Activated CD8-positive, alpha-beta T cell treated with anti-CD3 and anti-CD28 coated beads for 36 hours (primary cell): Measurements from ENCODE around the gene CENPB. TPM values are rescaled to one million over a fixed set of nuclear protein-coding genes. Genes with fewer than 3 reads are reported as not detected.
A peak's percentile ranks its signal among the peaks of the same experiment; 100 is the strongest.

Experiments used
- ATAC-seq: fragments of 200-7000 bp; cut with Tn5 transposase; one replicate; pipeline ENCODE4 v1.10.0; 2021; ENCODE audit warnings: mild to moderate bottlenecking, moderate library complexity
- CTCF ChIA-PET: fragments of 350-600 bp; sonication (Branson Sonifier 250); formaldehyde crosslinking; loops from one replicate; lab custom pipeline; 2021; ENCODE audit warnings: antibody characterized with exemption; lab: Charles Lee
- POLR2A ChIA-PET: fragments of 350-600 bp; sonication (Branson Sonifier 250); formaldehyde crosslinking; loops from one replicate; lab custom pipeline; 2021; ENCODE audit warnings: antibody characterized with exemption; lab: Charles Lee
- DNase-seq: peaks from one replicate; pipeline ENCODE4 v3.0.0-alpha.2; 2020
- H3K27ac Mint-ChIP-seq: one replicate; pipeline ENCODE4 v1.8.0; 2021; ENCODE audit warnings: mild to moderate bottlenecking, mixed read lengths
- H3K27me3 Mint-ChIP-seq: one replicate; pipeline ENCODE4 v1.8.0; 2021; ENCODE audit warnings: mixed read lengths
- H3K36me3 Mint-ChIP-seq: one replicate; pipeline ENCODE4 v1.8.0; 2021; ENCODE audit warnings: low read depth, mixed read lengths
- H3K4me1 Mint-ChIP-seq: one replicate; pipeline ENCODE4 v1.8.0; 2021; ENCODE audit warnings: low read depth, mixed read lengths
- H3K4me3 Mint-ChIP-seq: one replicate; pipeline ENCODE4 v1.8.0; 2021; ENCODE audit warnings: mild to moderate bottlenecking, moderate library complexity, mixed read lengths
- H3K9me3 Mint-ChIP-seq: one replicate; pipeline ENCODE4 v1.8.0; 2021; ENCODE audit warnings: mixed read lengths
- intact Hi-C: fragments of 100-400 bp; cut with micrococcal nuclease; formaldehyde crosslinking; loops from one replicate; pipeline ENCODE4 v1.10.0; 2022
- total RNA-seq, 2 experiments: library from RNA; stranded (reverse); gene quantifications; one replicate each; pipeline ENCODE4 v1.2.3, GENCODE V29; 2021
- TF ChIP-seq, protein P1 (sequence below): fragments of 200-600 bp; IDR thresholded peaks from one replicate; pipeline ENCODE4 v1.8.0; 2022; ENCODE audit warnings: antibody characterized with exemption, mild to moderate bottlenecking

CENPB gene
- total RNA-seq, 2 experiments from 2014 or later = 35.0 to 35.4 TPM

DNA sequence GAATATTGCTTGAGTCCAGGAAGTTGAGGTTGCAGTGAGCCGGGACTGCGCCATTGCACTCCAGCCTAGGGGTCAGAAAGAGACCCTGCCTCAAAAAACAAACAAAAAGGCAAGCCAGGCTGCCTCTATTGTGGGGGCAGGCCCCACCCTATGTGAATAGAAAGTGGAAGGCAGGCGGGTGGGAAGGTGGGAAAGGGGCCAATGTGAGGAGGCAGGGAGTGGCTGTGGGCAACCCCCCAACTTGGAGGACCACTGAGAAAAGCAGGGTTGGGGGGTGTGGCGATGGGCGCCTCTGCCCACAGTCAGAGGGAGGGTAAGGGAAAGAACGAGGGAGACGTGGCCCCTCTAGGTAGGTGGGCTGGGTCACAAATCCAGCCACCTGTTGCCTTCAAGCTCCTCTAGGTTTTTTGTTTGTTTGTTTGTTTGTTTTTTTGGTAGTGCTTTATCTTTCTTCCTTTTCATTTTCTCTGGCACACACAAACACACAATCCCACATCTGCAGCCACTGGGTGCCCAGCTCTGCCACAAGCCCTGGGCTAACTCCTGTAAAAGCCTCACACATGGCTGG lies 28.5 kb upstream of the CENPB start:
- no peak for DNase-seq
- Mint-ChIP-seq H3K36me3 (no peaks in the 10 kb centered on the region), H3K27me3 (no peaks in the 10 kb centered on the region), H3K9me3 (no peaks in the 10 kb centered on the region), H3K4me1 (peaks cover 66% of the 10 kb centered on the region), H3K27ac (peak overlapping the region; percentile 52), H3K4me3 (no peak overlapping the region)
- CTCF ChIA-PET = interaction anchor here (0.9 to 4.5 kb wide), 4 partner anchors 25 to 47 kb away, joined by 3 to 25 read pairs (median 10); partner anchors contain the start of genes ADISSP and CENPB
- POLR2A ChIA-PET = interaction anchor here (1.0 to 2.6 kb wide), 5 partner anchors 10 to 37 kb away, joined by 3 to 15 read pairs (median 10); partner anchors contain the start of genes CDC25B and CENPB
- ATAC-seq = no peak
- TF ChIP-seq, protein P1, sequence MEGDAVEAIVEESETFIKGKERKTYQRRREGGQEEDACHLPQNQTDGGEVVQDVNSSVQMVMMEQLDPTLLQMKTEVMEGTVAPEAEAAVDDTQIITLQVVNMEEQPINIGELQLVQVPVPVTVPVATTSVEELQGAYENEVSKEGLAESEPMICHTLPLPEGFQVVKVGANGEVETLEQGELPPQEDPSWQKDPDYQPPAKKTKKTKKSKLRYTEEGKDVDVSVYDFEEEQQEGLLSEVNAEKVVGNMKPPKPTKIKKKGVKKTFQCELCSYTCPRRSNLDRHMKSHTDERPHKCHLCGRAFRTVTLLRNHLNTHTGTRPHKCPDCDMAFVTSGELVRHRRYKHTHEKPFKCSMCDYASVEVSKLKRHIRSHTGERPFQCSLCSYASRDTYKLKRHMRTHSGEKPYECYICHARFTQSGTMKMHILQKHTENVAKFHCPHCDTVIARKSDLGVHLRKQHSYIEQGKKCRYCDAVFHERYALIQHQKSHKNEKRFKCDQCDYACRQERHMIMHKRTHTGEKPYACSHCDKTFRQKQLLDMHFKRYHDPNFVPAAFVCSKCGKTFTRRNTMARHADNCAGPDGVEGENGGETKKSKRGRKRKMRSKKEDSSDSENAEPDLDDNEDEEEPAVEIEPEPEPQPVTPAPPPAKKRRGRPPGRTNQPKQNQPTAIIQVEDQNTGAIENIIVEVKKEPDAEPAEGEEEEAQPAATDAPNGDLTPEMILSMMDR = no peak
- intact Hi-C loops = no loop called here

- peak overlapping the region; percentile 74 for H3K27ac Mint-ChIP-seq
- no peaks in the 10 kb centered on the region for H3K9me3 Mint-ChIP-seq
- no peaks in the 10 kb centered on the region for H3K27me3 Mint-ChIP-seq
- TF ChIP-seq, protein P1 = no peak
- H3K36me3 Mint-ChIP-seq = no peaks in the 10 kb centered on the region
- peak; percentile 80 for DNase-seq
- H3K4me3 Mint-ChIP-seq = no peak overlapping the region
- intact Hi-C loops = no loop called here
- POLR2A ChIA-PET = interaction anchor here (0.8 to 4.6 kb wide), 5 partner anchors 9 to 47 kb away, joined by 3 to 42 read pairs (median 4); partner anchors contain the start of genes ADISSP, CDC25B and CENPB
- H3K4me1 Mint-ChIP-seq = peaks cover 60% of the 10 kb centered on the region
- CTCF ChIA-PET = interaction anchor here (0.9 to 4.5 kb wide), 6 partner anchors 14 to 64 kb away, joined by 3 to 25 read pairs (median 5); partner anchors contain the start of genes ADISSP, CDC25B and CENPB
- peak; percentile 17 for ATAC-seq
Measured at GRCh38 chr20:3813848-3814581, 27.5 kb upstream of the CENPB start.

DNA sequence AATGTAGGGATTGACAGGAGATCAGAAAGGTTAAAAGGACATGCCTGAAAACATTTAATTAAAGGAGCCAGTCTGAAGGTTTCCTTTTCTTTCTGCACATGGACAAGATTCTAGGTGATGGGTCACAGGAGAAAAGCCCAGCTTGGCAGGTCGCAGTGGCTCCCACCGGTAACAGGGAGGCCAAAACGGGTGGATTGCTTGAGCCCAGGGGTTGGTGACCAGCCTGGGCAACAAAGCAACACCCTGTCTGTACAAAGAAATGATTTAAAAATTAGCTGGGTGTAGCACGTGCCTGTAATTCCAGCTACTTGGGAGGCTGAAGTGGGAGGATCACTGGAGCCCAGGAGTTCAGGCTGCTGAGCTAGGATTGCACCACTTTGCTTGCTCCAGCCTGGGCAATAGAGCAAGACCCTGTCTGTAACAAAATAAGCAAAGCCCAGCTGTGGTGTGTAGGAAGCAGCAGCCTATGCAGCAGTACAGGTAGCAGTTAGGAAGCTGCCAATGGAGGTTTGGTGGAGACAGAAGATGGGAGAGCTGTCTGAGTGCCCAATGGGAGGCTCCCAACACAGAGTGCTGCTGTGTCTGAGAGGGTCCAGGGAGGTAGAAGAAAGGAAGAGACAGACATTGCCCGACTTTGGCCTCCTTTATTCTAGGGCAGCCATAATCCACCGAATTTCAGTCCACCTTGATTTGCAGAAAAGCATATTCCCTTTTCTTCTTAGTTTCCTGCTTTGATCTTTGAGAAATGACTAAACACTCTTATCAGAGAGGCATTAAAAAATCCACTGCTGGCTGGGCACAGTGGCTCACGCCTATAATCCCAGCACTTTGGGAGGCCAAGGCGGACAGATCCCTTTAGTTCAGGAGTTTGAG lies 26.7 kb upstream of the CENPB start:
- intact Hi-C loops = no loop called here
- Mint-ChIP-seq H3K27ac (peak overlapping the region; percentile 74), H3K4me1 (peaks cover 56% of the 10 kb centered on the region), H3K27me3 (no peaks in the 10 kb centered on the region), H3K4me3 (no peak overlapping the region), H3K9me3 (no peaks in the 10 kb centered on the region), H3K36me3 (no peaks in the 10 kb centered on the region)
- POLR2A ChIA-PET = interaction anchor here (0.8 to 4.6 kb wide), 9 partner anchors 7 to 77 kb away, joined by 3 to 42 read pairs (median 4); partner anchors contain the start of genes ADISSP, AP5S1, CDC25B and CENPB
- CTCF ChIA-PET = interaction anchor here (0.9 to 4.5 kb wide), 6 partner anchors 13 to 64 kb away, joined by 3 to 25 read pairs (median 5); partner anchors contain the start of genes ADISSP, CDC25B and CENPB
- no peak for ATAC-seq
- TF ChIP-seq, protein P1 = no peak
- DNase-seq = no peak

DNA sequence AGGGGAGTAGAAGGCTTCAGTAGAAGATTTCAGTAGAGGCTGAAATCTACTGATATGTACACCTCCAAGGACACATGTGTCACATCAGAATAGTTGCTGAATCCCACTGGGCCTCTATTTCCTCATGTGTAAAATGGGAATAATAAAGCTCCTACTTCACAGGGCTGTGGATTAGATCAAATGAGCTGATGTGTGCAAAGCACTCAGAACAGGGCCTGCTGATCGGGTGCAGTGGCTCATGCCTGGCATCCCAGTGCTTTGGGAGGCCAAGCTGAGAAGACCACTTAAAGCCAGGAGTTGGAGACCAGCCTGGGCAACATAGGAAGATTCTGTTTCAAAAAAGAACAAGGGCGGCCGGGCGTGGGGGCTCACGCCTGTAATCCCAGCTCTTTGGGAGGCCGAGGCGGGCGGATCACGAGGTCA lies 25.7 kb upstream of the CENPB start:
- H3K27me3 Mint-ChIP-seq = no peaks in the 10 kb centered on the region
- peak overlapping the region; percentile 74 for H3K4me3 Mint-ChIP-seq
- ChIA-PET POLR2A (interaction anchor here (0.7 to 4.6 kb wide), 7 partner anchors 8 to 78 kb away, joined by 3 to 42 read pairs (median 8); partner anchors contain the start of genes AP5S1, CDC25B and CENPB), CTCF (interaction anchor here (1.0 to 4.5 kb wide), 3 partner anchors 9 to 25 kb away, joined by 4 to 25 read pairs (median 5); partner anchors contain the start of genes AP5S1 and CENPB)
- no peaks in the 10 kb centered on the region for H3K9me3 Mint-ChIP-seq
- peak overlapping the region; percentile 94 for H3K27ac Mint-ChIP-seq
- intact Hi-C loops = no loop called here
- H3K36me3 Mint-ChIP-seq = no peaks in the 10 kb centered on the region
- TF ChIP-seq, protein P1 = no peak
- DNase-seq = no peak
- peaks cover 64% of the 10 kb centered on the region for H3K4me1 Mint-ChIP-seq
- ATAC-seq = no peak
